Ishikawa (cell line): ENCODE results near the gene PDE11A.

Experiments used
- CEBPB ChIP-seq: IDR thresholded peaks from 2 replicates; pipeline ENCODE4 v1.6.1; 2012
- CREB1 ChIP-seq: IDR thresholded peaks from 2 replicates; pipeline ENCODE4 v1.6.1; 2012; ENCODE audit warnings: low read depth
- EGR1 ChIP-seq: IDR thresholded peaks from 2 replicates; pipeline ENCODE4 v1.6.1; 2012
- EP300 ChIP-seq: IDR thresholded peaks from 2 replicates; pipeline ENCODE4 v1.6.1; 2012; ENCODE audit warnings: borderline replicate concordance
- FOXM1 ChIP-seq: IDR thresholded peaks from 2 replicates; pipeline ENCODE4 v1.6.1; 2012; ENCODE audit warnings: low read depth, borderline replicate concordance
- NFIC ChIP-seq: IDR thresholded peaks from 2 replicates; pipeline ENCODE4 v1.6.1; 2012
- RAD21 ChIP-seq: IDR thresholded peaks from 2 replicates; pipeline ENCODE4 v1.6.1; 2012; ENCODE audit warnings: low read depth
- TAF1 ChIP-seq: IDR thresholded peaks from 2 replicates; pipeline ENCODE4 v1.6.1; 2012; ENCODE audit warnings: low read depth, mild to moderate bottlenecking
- TCF12 ChIP-seq: IDR thresholded peaks from 2 replicates; pipeline ENCODE4 v1.6.1; 2012; ENCODE audit warnings: low read depth
- TEAD4 ChIP-seq: IDR thresholded peaks from 2 replicates; pipeline ENCODE4 v1.6.1; 2012
- YY1 ChIP-seq: IDR thresholded peaks from 2 replicates; pipeline ENCODE4 v1.6.1; 2012; ENCODE audit warnings: low read depth
- ZBTB7A ChIP-seq: IDR thresholded peaks from 2 replicates; pipeline ENCODE4 v1.6.1; 2012; ENCODE audit warnings: low read depth
- TF ChIP-seq, protein P1 (sequence below): IDR thresholded peaks from 2 replicates; pipeline ENCODE4 v1.6.1; 2012
- TF ChIP-seq, protein P2 (sequence below): IDR thresholded peaks from 2 replicates; pipeline ENCODE4 v1.6.1; 2012
- TF ChIP-seq, protein P3 (sequence below): IDR thresholded peaks from 2 replicates; pipeline ENCODE4 v1.6.1; 2012; ENCODE audit warnings: low read depth, mild to moderate bottlenecking

The PDE11A gene

DNA sequence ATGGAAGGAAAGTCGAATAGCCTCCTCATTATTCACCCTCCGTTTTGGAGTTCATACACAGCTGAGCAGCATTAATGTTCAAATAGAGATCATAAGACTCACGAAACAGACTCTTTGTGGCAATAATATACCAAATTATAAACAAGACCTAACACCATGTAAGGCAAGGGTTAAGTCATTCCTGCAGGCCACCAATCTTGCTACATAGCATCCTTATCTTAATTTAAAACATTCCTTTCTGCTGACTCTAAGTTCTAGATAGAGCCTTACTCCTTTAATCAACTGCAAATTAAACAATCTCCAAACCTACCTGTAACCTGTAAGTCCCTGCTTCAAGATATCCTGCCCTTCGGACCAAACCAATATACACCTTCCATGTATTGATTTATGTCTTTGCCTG is 178.0 kb downstream of the PDE11A start:
- TF ChIP-seq ZBTB7A (no peak), TAF1 (no peak), EGR1 (no peak), RAD21 (no peak), NFIC (no peak), TEAD4 (no peak), CREB1 (no peak), FOXM1 (no peak), CEBPB (no peak), YY1 (no peak), EP300 (no peak)
- TF ChIP-seq, protein P1, sequence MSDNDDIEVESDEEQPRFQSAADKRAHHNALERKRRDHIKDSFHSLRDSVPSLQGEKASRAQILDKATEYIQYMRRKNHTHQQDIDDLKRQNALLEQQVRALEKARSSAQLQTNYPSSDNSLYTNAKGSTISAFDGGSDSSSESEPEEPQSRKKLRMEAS = no peak
- TF ChIP-seq, protein P2, sequence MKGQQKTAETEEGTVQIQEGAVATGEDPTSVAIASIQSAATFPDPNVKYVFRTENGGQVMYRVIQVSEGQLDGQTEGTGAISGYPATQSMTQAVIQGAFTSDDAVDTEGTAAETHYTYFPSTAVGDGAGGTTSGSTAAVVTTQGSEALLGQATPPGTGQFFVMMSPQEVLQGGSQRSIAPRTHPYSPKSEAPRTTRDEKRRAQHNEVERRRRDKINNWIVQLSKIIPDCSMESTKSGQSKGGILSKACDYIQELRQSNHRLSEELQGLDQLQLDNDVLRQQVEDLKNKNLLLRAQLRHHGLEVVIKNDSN = no peak

DNA sequence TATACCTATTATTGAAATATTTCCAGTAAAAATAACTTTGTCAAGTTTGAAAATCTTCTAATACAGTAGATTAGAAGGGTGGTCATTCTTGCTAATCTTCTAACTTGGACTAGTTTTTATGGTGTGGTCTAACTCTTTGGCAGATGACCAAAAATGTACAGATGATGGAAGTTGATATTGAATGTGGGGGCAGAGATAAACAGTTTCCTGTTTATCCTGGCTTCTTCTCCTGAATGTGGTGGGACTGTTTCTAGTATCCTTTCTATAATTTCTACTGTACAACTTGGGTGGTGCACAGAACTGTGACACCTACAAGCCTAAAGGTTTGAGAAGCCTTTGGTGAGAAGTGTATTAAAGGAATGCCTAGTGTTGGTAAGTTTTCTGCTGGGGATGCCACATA is 178.7 kb downstream of the PDE11A start:
- TF ChIP-seq NFIC (no peak), TCF12 (no peak), YY1 (no peak), TEAD4 (no peak), RAD21 (no peak), EP300 (no peak), CEBPB (no peak)
- TF ChIP-seq, protein P3, sequence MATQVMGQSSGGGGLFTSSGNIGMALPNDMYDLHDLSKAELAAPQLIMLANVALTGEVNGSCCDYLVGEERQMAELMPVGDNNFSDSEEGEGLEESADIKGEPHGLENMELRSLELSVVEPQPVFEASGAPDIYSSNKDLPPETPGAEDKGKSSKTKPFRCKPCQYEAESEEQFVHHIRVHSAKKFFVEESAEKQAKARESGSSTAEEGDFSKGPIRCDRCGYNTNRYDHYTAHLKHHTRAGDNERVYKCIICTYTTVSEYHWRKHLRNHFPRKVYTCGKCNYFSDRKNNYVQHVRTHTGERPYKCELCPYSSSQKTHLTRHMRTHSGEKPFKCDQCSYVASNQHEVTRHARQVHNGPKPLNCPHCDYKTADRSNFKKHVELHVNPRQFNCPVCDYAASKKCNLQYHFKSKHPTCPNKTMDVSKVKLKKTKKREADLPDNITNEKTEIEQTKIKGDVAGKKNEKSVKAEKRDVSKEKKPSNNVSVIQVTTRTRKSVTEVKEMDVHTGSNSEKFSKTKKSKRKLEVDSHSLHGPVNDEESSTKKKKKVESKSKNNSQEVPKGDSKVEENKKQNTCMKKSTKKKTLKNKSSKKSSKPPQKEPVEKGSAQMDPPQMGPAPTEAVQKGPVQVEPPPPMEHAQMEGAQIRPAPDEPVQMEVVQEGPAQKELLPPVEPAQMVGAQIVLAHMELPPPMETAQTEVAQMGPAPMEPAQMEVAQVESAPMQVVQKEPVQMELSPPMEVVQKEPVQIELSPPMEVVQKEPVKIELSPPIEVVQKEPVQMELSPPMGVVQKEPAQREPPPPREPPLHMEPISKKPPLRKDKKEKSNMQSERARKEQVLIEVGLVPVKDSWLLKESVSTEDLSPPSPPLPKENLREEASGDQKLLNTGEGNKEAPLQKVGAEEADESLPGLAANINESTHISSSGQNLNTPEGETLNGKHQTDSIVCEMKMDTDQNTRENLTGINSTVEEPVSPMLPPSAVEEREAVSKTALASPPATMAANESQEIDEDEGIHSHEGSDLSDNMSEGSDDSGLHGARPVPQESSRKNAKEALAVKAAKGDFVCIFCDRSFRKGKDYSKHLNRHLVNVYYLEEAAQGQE = no peak

DNA sequence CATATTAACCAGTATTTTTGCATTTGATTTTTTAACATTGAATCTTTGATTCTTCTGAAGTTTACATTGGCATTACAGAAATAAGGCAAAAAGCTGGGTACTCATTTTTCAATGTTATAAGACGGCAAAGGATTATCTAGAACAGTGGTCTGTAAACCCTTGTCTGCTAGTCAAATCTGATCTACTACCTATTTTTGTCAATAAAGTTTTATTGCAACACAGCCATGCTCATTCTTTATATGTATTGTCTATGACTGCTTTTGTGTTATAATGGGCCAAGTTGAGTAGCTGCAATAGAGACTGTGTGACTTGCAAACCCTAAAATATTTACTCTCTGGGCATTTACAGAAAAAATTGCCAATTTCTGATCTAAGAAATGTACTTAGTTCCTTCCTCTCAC is 181.0 kb downstream of the PDE11A start:
- TF ChIP-seq EGR1 (no peak), EP300 (no peak), CREB1 (no peak), ZBTB7A (no peak), TAF1 (no peak), FOXM1 (no peak), TCF12 (no peak), CEBPB (no peak), RAD21 (no peak), YY1 (no peak), TEAD4 (no peak), NFIC (no peak)
- TF ChIP-seq, protein P3 = no peak
- TF ChIP-seq, protein P2 = no peak
- TF ChIP-seq, protein P1 = no peak

DNA sequence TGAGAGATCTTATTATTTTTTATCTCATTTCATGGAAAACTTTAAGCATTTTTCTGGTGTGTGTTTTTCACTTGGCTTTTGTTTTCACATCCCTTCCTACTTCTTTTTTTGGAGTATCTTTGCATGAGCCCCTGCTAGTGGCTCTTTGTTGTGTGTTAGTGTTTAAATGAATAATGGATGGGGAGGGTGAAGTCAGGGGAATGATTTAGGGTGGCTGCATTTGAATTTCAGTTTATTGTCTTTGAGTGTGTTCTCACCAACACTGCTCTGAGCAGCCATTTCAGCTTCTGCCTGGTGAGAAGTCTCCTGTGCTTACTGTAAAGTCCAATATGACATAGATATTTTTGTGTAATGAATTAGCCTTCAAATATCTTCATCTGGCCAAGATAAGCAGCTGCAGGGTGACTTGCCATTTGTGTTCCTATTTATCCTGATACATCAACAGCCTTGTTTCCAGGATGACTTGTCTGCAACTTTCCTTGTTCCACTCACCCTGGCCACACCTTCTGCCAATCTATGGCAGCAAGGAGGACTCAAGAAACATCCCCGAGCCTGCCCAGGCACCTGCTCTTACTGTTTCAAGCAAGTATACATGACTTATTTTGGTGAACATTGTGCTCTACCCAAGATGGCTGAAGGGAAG is 182.6 kb downstream of the PDE11A start:
- no peak for TF ChIP-seq EP300
- TF ChIP-seq ZBTB7A = no peak
- no peak for TF ChIP-seq TCF12
- no peak for TF ChIP-seq CREB1
- no peak for TF ChIP-seq TEAD4
- TF ChIP-seq, protein P2 = no peak
- TF ChIP-seq, protein P1 = no peak
- no peak for TF ChIP-seq TAF1
- TF ChIP-seq, protein P3 = no peak
- TF ChIP-seq RAD21 = no peak
- TF ChIP-seq FOXM1 = no peak
- TF ChIP-seq CEBPB = no peak
- TF ChIP-seq NFIC = no peak
- TF ChIP-seq EGR1 = no peak
- TF ChIP-seq YY1 = no peak
